GM08714 (cell line): ENCODE measurements around the gene OTOF.
"Not testable (repeated sequence)": the region's sequence is repeated elsewhere in the genome, so short reads cannot be mapped to it uniquely, and the experiment has no call there.

ENCODE experiments used
- H3K4me3 ChIP-seq: fragments of 200-500 bp; sonication (Bioruptor generic); 2 replicates; pipeline ENCODE4 v1.5.1; 2014; ENCODE audit warnings: mild to moderate bottlenecking, low read length, inconsistent platforms
- ZNF274 ChIP-seq: IDR thresholded peaks from 2 replicates; pipeline ENCODE4 v1.6.1; 2012; ENCODE audit warnings: mild to moderate bottlenecking, low read depth, low read length

The OTOF gene

GRCh38 chr2:26469955-26470354 lies 8.0 kb downstream of the OTOF start:
- no peak for TF ChIP-seq ZNF274
- no peak overlapping the region for H3K4me3 ChIP-seq

GRCh38 chr2:26469092-26469710 lies 8.7 kb downstream of the OTOF start:
- TF ChIP-seq ZNF274: no peak
- H3K4me3 ChIP-seq: no peak overlapping the region

- H3K4me3 ChIP-seq: not testable (repeated sequence)
These were observed 9.4 kb downstream of the OTOF start for GRCh38 chr2:26468544-26468943.

GRCh38 chr2:26466662-26467310 lies 11.1 kb downstream of the OTOF start:
- TF ChIP-seq ZNF274: no peak
- no peak overlapping the region for H3K4me3 ChIP-seq

DNA sequence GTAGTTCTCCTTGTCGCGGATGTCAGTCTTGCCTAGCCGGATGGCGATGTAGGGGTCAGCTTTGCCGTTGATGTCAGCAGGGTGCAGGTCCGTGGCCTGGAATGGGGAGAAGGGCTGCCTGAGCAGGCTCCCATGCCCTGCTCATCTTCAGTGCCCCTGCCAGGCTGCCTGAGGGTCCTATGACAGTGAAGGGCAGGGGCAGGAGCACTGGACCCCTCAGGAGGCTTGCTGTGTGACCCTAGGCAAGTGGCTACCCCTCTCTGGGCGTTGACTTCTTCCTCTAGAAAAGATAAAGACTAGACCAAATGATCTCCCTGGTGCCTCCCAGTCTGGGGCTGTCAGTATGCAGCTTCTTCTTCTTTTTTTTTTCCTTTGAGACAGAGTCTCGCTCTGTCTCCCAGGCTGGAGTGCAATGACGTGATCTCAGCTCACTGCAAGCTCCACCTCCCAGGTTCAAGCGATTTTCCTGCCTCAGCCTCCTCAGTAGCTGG lies 11.9 kb downstream of the OTOF start:
- no peak for TF ChIP-seq ZNF274
- H3K4me3 ChIP-seq: no peak overlapping the region

- no peak overlapping the region for H3K4me3 ChIP-seq
- no peak for TF ChIP-seq ZNF274
These were observed 12.5 kb downstream of the OTOF start for GRCh38 chr2:26465266-26465925.

- H3K4me3 ChIP-seq: no peak overlapping the region
- no peak for TF ChIP-seq ZNF274
These were observed 13.3 kb downstream of the OTOF start for GRCh38 chr2:26464390-26465265.

DNA sequence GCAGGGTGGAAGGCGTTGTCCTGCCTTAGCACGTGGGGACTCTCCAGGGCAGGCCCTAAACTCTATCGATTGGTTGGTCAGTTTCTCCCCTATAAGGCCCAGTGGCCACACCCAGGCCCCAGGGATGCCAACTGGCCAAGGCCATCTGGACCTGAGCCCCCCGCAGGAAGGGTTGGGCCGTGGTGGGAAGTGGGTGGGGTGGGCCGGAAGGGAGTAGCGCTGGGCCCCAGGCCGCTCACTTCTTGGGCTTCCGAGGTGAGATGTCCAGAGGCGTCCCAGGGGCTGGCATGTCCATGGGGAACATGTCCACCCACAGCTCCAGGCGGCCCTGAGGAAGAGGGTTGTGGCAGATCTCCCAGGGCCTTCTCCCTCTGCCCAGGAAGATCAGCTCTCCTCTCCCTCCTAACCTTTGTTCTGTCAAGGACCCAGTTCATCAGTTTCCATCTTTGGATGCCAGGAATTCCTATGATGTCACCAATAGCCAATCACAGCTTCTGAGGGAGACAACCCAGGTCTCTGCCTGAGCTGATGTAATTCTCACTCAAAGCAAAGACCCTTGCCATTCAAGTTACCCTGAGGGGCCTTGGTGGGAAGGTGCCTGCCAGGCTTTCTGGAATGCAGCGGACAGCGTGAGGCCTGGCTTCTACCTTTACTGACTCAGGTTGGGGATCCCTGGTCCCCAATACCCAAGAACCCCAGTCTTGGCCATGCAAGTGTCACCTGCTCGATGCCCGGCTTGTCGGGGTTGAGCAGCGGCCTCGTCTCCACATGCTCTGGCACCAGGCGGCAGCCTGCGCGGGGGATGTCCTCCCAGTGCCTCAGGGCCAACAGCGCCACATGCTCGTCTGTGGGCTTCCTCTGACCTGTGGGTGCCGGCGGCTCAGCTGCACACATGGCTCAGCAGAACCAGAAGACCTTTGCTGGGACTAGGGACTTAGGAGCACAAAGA lies 14.4 kb downstream of the OTOF start:
- H3K4me3 ChIP-seq: no peak overlapping the region
- TF ChIP-seq ZNF274: no peak

GRCh38 chr2:26462511-26463243 lies 15.2 kb downstream of the OTOF start:
- no peak overlapping the region for H3K4me3 ChIP-seq
- no peak for TF ChIP-seq ZNF274

- TF ChIP-seq ZNF274: no peak
- no peak overlapping the region for H3K4me3 ChIP-seq
These were observed 15.8 kb downstream of the OTOF start for GRCh38 chr2:26462100-26462499.

- TF ChIP-seq ZNF274: no peak
- H3K4me3 ChIP-seq: no peak overlapping the region
These were observed 16.3 kb downstream of the OTOF start for GRCh38 chr2:26461601-26462023.

- TF ChIP-seq ZNF274: no peak
- H3K4me3 ChIP-seq: no peak overlapping the region
These were observed 17.3 kb downstream of the OTOF start for GRCh38 chr2:26460613-26461031.
